ENCODE measurements around the gene TSNAXIP1.
A peak's percentile ranks its signal among the peaks of the same experiment; 100 is the strongest.

Gene TSNAXIP1

GRCh38 chr16:67786491-67786890, 20.2 kb upstream of the TSNAXIP1 start:
- Histone ChIP-seq H3K9me3 (no peaks in the 10 kb centered on the region; the same call in 1 of the 2 replicates), H3K36me3 (no peaks in the 10 kb centered on the region), H3K4me1 (no peaks in the 10 kb centered on the region), H3K27me3 (no peaks in the 10 kb centered on the region), H3K4me3 (ENCODE audit: low read depth, low read length) (no peak overlapping the region)
- TF ChIP-seq CTCF (IDR thresholded peaks at IDR 0.05; ENCODE audit: low read depth, low read length): no peak
- DNase-seq: no peak

- Histone ChIP-seq H3K4me1 (no peaks in the 10 kb centered on the region), H3K27me3 (no peaks in the 10 kb centered on the region), H3K36me3 (no peaks in the 10 kb centered on the region), H3K4me3 (ENCODE audit: low read depth, low read length) (no peak overlapping the region), H3K9me3 (no peaks in the 10 kb centered on the region; the same call in 1 of the 2 replicates)
- DNase-seq: no peak
- TF ChIP-seq CTCF (IDR thresholded peaks at IDR 0.05; ENCODE audit: low read depth, low read length): no peak
Measured at GRCh38 chr16:67790071-67790470, 16.6 kb upstream of the TSNAXIP1 start.

- Histone ChIP-seq H3K4me3 (ENCODE audit: low read depth, low read length) (no peak overlapping the region), H3K9me3 (no peaks in the 10 kb centered on the region), H3K4me1 (no peaks in the 10 kb centered on the region), H3K27me3 (no peaks in the 10 kb centered on the region), H3K36me3 (peaks cover 15% of the 10 kb centered on the region)
- no peak for DNase-seq
- no peak for TF ChIP-seq CTCF (IDR thresholded peaks at IDR 0.05; ENCODE audit: low read depth, low read length)
Measured at GRCh38 chr16:67796099-67796718, 10.5 kb upstream of the TSNAXIP1 start.

- H3K4me3 ChIP-seq (ENCODE audit: low read depth, low read length): no peak overlapping the region
- no peaks in the 10 kb centered on the region for H3K9me3 ChIP-seq
- no peak for TF ChIP-seq CTCF (IDR thresholded peaks at IDR 0.05; ENCODE audit: low read depth, low read length)
- peaks cover 35% of the 10 kb centered on the region for H3K36me3 ChIP-seq
- peak; percentile 18 for DNase-seq
- H3K27me3 ChIP-seq: no peaks in the 10 kb centered on the region
- H3K4me1 ChIP-seq: no peaks in the 10 kb centered on the region
Measured at GRCh38 chr16:67800338-67800926, 6.3 kb upstream of the TSNAXIP1 start.

- no peaks in the 10 kb centered on the region for H3K27me3 ChIP-seq
- no peaks in the 10 kb centered on the region for H3K4me1 ChIP-seq
- no peak for TF ChIP-seq CTCF (IDR thresholded peaks at IDR 0.05; ENCODE audit: low read depth, low read length)
- H3K4me3 ChIP-seq (ENCODE audit: low read depth, low read length): no peak overlapping the region
- H3K36me3 ChIP-seq: peaks cover 35% of the 10 kb centered on the region
- no peaks in the 10 kb centered on the region for H3K9me3 ChIP-seq
- DNase-seq: no peak
Measured at GRCh38 chr16:67801241-67801640, 5.4 kb upstream of the TSNAXIP1 start.

- Histone ChIP-seq H3K27me3 (no peaks in the 10 kb centered on the region), H3K4me3 (ENCODE audit: low read depth, low read length) (no peak overlapping the region), H3K4me1 (no peaks in the 10 kb centered on the region), H3K9me3 (no peaks in the 10 kb centered on the region), H3K36me3 (peaks cover 35% of the 10 kb centered on the region)
- no peak for TF ChIP-seq CTCF (IDR thresholded peaks at IDR 0.05; ENCODE audit: low read depth, low read length)
- DNase-seq: no peak
Measured at GRCh38 chr16:67801883-67802282, 4.8 kb upstream of the TSNAXIP1 start.
